HL-60 (cell line): ENCODE results near the gene TRNT1.

Source experiments
- POLR2AphosphoS5 ChIP-seq: IDR thresholded peaks from 2 replicates; pipeline ENCODE4 v1.6.1; 2012; ENCODE audit warnings: low read depth
- TF ChIP-seq, protein P1 (sequence below): IDR thresholded peaks from one replicate; pipeline ENCODE4 v1.5.1; 2011; ENCODE audit warnings: low read length, control low read depth, inconsistent platforms; ENCODE audit not compliant: insufficient read depth

DNA sequence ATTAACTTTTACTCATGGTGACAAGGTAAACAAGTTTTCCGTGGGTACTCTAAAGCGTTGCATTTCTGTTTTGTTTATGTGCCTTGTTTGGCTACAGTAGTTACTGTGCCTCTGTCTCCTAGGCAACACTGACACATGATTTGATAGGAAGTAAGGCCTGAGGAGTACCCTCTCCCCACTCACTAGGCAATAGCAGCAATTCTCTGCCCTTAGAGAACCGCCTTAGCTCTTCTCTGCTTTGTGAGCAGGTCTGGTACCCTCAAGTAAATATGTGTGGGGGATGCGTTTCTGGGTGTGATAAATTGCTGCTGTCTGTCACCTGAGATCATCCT is 16.5 kb upstream of the TRNT1 start, which contains the start of gene IL5RA:
- TF ChIP-seq, protein P1, sequence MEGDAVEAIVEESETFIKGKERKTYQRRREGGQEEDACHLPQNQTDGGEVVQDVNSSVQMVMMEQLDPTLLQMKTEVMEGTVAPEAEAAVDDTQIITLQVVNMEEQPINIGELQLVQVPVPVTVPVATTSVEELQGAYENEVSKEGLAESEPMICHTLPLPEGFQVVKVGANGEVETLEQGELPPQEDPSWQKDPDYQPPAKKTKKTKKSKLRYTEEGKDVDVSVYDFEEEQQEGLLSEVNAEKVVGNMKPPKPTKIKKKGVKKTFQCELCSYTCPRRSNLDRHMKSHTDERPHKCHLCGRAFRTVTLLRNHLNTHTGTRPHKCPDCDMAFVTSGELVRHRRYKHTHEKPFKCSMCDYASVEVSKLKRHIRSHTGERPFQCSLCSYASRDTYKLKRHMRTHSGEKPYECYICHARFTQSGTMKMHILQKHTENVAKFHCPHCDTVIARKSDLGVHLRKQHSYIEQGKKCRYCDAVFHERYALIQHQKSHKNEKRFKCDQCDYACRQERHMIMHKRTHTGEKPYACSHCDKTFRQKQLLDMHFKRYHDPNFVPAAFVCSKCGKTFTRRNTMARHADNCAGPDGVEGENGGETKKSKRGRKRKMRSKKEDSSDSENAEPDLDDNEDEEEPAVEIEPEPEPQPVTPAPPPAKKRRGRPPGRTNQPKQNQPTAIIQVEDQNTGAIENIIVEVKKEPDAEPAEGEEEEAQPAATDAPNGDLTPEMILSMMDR, result no peak
- TF ChIP-seq POLR2AphosphoS5, result no peak
